Urinary bladder (tissue), 4 donors: Measurements from ENCODE around the gene GFM1. TPM values are rescaled to one million over a fixed set of nuclear protein-coding genes. Genes with fewer than 3 reads are reported as not detected.
"Not testable (repeated sequence)": the region's sequence is repeated elsewhere in the genome, so short reads cannot be mapped to it uniquely, and the experiment has no call there.

Experiments
- DNase-seq: peaks from one replicate; pipeline ENCODE4 v3.0.0-alpha.2; 2015; ENCODE audit errors: extremely low spot score
- H3K27ac ChIP-seq: one replicate; pipeline ENCODE4 v1.5.1; 2013; ENCODE audit warnings: low read depth, mild to moderate bottlenecking, moderate library complexity
- H3K36me3 ChIP-seq: one replicate; pipeline ENCODE4 v1.6.1; 2013; ENCODE audit warnings: mild to moderate bottlenecking, moderate library complexity; ENCODE audit not compliant: insufficient read depth
- H3K4me1 ChIP-seq: one replicate; pipeline ENCODE4 v1.6.1; 2013; ENCODE audit warnings: mild to moderate bottlenecking, moderate library complexity; ENCODE audit not compliant: insufficient read depth
- H3K4me3 ChIP-seq: one replicate; pipeline ENCODE4 v1.5.1; 2013; ENCODE audit warnings: low read depth, low read length
- WGBS: extraction: QIAGEN DNeasy Blood & Tissue Kit; methylation state at CpG from one replicate; pipeline ENCODE4 v1.1.7; 2013; 5-methylcytosine and 5-hydroxymethylcytosine counted together
- polyA plus RNA-seq: library from polyadenylated mRNA; stranded (reverse); fragments of 200-250 nt; gene quantifications from one replicate; pipeline ENCODE4 v1.2.3, GENCODE V29; 2013
- total RNA-seq: library from RNA; depleted of rRNA; stranded (reverse); fragments of >200 nt; gene quantifications from one replicate; pipeline ENCODE4 v1.2.3, GENCODE V29; 2014
- donor health status: healthy with polysubstance abuse.
- donor health status: healthy.

GFM1 gene
- total and polyA plus RNA-seq, 2 donors = 23.8 to 63.1 TPM

GRCh38 chr3:158693866-158694456, 49.6 kb downstream of the GFM1 start:
- not testable (repeated sequence) for H3K36me3 ChIP-seq, H3K4me3 ChIP-seq, H3K4me1 ChIP-seq, H3K27ac ChIP-seq, DNase-seq
- 82% methylated on average over 3 of the region's 3 CpGs for WGBS

- no peak for DNase-seq
Measured at GRCh38 chr3:158696618-158697017, 52.3 kb downstream of the GFM1 start.

GRCh38 chr3:158700559-158700958, 56.2 kb downstream of the GFM1 start:
- Histone ChIP-seq H3K36me3 (no peaks in the 10 kb centered on the region), H3K27ac (no peak overlapping the region), H3K4me3 (no peak overlapping the region), H3K4me1 (no peaks in the 10 kb centered on the region)
- DNase-seq = no peak

More at GRCh38 chr3:158696618-158697017, 52.3 kb downstream of the GFM1 start:
- 38% methylated on average over 2 of the region's 2 CpGs for WGBS
- Histone ChIP-seq H3K36me3 (peaks cover 1% of the 10 kb centered on the region), H3K4me3 (no peak overlapping the region), H3K4me1 (no peaks in the 10 kb centered on the region), H3K27ac (no peak overlapping the region)

- Histone ChIP-seq H3K36me3 (no peaks in the 10 kb centered on the region), H3K27ac (no peak overlapping the region), H3K4me3 (no peak overlapping the region), H3K4me1 (no peaks in the 10 kb centered on the region)
- WGBS = 68% methylated on average over 4 of the region's 4 CpGs
- DNase-seq = no peak
Measured at GRCh38 chr3:158701420-158702065, 57.2 kb downstream of the GFM1 start.

- no peak overlapping the region for H3K27ac ChIP-seq
- H3K36me3 ChIP-seq = no peaks in the 10 kb centered on the region
- H3K4me3 ChIP-seq = no peak overlapping the region
- H3K4me1 ChIP-seq = no peaks in the 10 kb centered on the region
- DNase-seq = no peak
- 73% methylated on average over 4 of the region's 4 CpGs for WGBS
Measured at GRCh38 chr3:158702815-158703481, 58.6 kb downstream of the GFM1 start.

GRCh38 chr3:158703566-158703965, 59.2 kb downstream of the GFM1 start:
- Histone ChIP-seq H3K4me3 (no peak overlapping the region), H3K4me1 (no peaks in the 10 kb centered on the region), H3K27ac (no peak overlapping the region), H3K36me3 (peaks cover 2% of the 10 kb centered on the region)
- WGBS = 72% methylated on average over 1 of the region's 1 CpG
- no peak for DNase-seq

- 73% methylated on average over 4 of the region's 4 CpGs for WGBS
- Histone ChIP-seq H3K4me1 (no peaks in the 10 kb centered on the region), H3K4me3 (no peak overlapping the region), H3K36me3 (peaks cover 2% of the 10 kb centered on the region), H3K27ac (no peak overlapping the region)
- no peak for DNase-seq
Measured at GRCh38 chr3:158709666-158710083, 65.3 kb downstream of the GFM1 start.

- 86% methylated on average over 4 of the region's 4 CpGs for WGBS
- H3K27ac ChIP-seq = no peak overlapping the region
- H3K4me1 ChIP-seq = no peaks in the 10 kb centered on the region
- H3K4me3 ChIP-seq = no peak overlapping the region
- no peak for DNase-seq
- peaks cover 2% of the 10 kb centered on the region for H3K36me3 ChIP-seq
Measured at GRCh38 chr3:158710601-158711000, 66.3 kb downstream of the GFM1 start.

- Histone ChIP-seq H3K4me3 (no peak overlapping the region), H3K27ac (no peak overlapping the region), H3K36me3 (peaks cover 2% of the 10 kb centered on the region), H3K4me1 (no peaks in the 10 kb centered on the region)
- DNase-seq = no peak
- WGBS = 35% methylated on average over 1 of the region's 1 CpG
Measured at GRCh38 chr3:158711886-158712285, 67.6 kb downstream of the GFM1 start.

GRCh38 chr3:158712443-158712842, 68.1 kb downstream of the GFM1 start:
- no peaks in the 10 kb centered on the region for H3K4me1 ChIP-seq
- DNase-seq = no peak
- H3K4me3 ChIP-seq = no peak overlapping the region
- peaks cover 2% of the 10 kb centered on the region for H3K36me3 ChIP-seq
- WGBS = 85% methylated on average over 1 of the region's 1 CpG
- no peak overlapping the region for H3K27ac ChIP-seq

- 44% methylated on average over 9 of the region's 9 CpGs for WGBS
- H3K4me3 ChIP-seq = no peak overlapping the region
- H3K36me3 ChIP-seq = peaks cover 2% of the 10 kb centered on the region
- DNase-seq = no peak
- H3K27ac ChIP-seq = no peak overlapping the region
- H3K4me1 ChIP-seq = no peaks in the 10 kb centered on the region
Measured at GRCh38 chr3:158713094-158713499, 68.8 kb downstream of the GFM1 start.

- Histone ChIP-seq H3K27ac (peak overlapping the region; percentile 40), H3K4me3 (no peak overlapping the region), H3K36me3 (no peaks in the 10 kb centered on the region), H3K4me1 (no peaks in the 10 kb centered on the region)
- DNase-seq = no peak
- 73% methylated on average over 2 of the region's 2 CpGs for WGBS
Measured at GRCh38 chr3:158717576-158717975, 73.2 kb downstream of the GFM1 start.

GRCh38 chr3:158718490-158719170, 74.3 kb downstream of the GFM1 start:
- 60% methylated on average over 5 of the region's 5 CpGs for WGBS
- H3K4me1 ChIP-seq = no peaks in the 10 kb centered on the region
- H3K4me3 ChIP-seq = no peak overlapping the region
- no peaks in the 10 kb centered on the region for H3K36me3 ChIP-seq
- H3K27ac ChIP-seq = no peak overlapping the region
- DNase-seq = no peak

GRCh38 chr3:158722108-158722507, 77.8 kb downstream of the GFM1 start:
- Histone ChIP-seq H3K36me3 (no peaks in the 10 kb centered on the region), H3K4me1 (no peaks in the 10 kb centered on the region), H3K4me3 (no peak overlapping the region), H3K27ac (peak overlapping the region; percentile 38)
- 97% methylated on average over 1 of the region's 1 CpG for WGBS
- DNase-seq = no peak
